LNCaP clone FGC (cell line): Measurements from ENCODE around the gene CPSF4.

Experiments used
- DNase-seq: peaks from one replicate; pipeline ENCODE4 v3.0.0-alpha.2; 2011; ENCODE audit warnings: low read depth
- H3K4me3 ChIP-seq: 2 replicates; pipeline ENCODE4 v1.5.1; 2011; ENCODE audit warnings: mild to moderate bottlenecking, low read depth, low read length, control low read depth
- TF ChIP-seq, protein P1 (sequence below): IDR thresholded peaks from 2 replicates; pipeline ENCODE4 v1.5.1; 2012; ENCODE audit warnings: mild to moderate bottlenecking; ENCODE audit not compliant: control insufficient read depth, insufficient read depth; ENCODE audit errors: extremely low read depth

The CPSF4 gene

DNA sequence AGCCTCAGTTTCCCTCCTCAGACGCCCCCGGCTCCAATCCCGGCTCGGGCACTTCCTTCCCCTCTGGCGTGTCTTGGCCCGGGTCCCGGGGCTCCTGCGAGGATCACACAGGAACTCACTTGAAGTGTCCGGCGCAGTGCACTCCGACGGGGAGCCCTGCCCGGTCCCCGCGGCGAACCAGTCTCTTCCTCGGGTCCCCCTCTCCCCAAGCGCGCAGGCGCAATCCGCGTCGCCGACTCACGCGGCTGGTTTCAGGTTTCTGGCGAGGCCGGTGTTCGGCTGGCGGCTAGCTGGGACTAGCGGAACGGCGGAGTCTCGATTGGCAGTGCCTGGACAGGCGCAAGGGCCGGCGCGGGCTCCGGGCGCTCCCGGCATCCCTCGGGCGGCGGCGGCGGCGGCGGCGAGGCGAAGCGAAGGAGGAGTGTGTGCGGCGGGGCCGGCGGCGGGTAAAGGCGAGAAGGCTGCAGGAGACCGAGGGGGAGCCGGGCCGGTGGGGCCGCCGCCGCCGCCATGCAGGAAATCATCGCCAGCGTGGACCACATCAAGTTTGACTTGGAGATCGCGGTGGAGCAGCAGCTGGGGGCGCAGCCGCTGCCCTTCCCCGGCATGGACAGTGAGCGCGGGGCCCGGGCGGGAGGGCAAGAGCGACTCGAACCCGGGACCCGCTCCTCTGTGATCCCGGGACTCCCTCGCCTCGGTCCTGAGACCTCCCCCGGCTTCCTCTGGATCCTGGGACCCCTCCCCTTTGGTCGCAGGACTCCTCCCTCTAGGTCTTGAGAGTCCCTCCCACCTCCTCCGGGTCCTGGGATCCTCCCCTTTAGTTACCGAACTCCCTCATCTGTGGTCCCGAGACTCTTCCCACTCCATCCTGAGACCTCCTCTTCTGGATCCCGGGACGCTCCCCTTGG lies at the start of gene CPSF4, which contains the start of gene PTCD1:
Gene CPSF4 (plus strand): TSS at position 371 of the 908 bp plus-strand sequence. CDS start 140 bp downstream, at position 511.
Gene PTCD1 (minus strand): TSS at position 226 of the 908 bp plus-strand sequence. CDS start 3,556 bp downstream, outside the sequence.
- peak; percentile 84 for DNase-seq
- TF ChIP-seq, protein P1, sequence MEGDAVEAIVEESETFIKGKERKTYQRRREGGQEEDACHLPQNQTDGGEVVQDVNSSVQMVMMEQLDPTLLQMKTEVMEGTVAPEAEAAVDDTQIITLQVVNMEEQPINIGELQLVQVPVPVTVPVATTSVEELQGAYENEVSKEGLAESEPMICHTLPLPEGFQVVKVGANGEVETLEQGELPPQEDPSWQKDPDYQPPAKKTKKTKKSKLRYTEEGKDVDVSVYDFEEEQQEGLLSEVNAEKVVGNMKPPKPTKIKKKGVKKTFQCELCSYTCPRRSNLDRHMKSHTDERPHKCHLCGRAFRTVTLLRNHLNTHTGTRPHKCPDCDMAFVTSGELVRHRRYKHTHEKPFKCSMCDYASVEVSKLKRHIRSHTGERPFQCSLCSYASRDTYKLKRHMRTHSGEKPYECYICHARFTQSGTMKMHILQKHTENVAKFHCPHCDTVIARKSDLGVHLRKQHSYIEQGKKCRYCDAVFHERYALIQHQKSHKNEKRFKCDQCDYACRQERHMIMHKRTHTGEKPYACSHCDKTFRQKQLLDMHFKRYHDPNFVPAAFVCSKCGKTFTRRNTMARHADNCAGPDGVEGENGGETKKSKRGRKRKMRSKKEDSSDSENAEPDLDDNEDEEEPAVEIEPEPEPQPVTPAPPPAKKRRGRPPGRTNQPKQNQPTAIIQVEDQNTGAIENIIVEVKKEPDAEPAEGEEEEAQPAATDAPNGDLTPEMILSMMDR = no peak
- H3K4me3 ChIP-seq = peak within 1 kb of the TSS; percentile 97

GRCh38 chr7:99389772-99390171 lies 49.0 kb upstream of the CPSF4 start:
- no peak overlapping the region for H3K4me3 ChIP-seq
- TF ChIP-seq, protein P1 = no peak
- no peak for DNase-seq

- no peak overlapping the region for H3K4me3 ChIP-seq
- TF ChIP-seq, protein P1 = no peak
- DNase-seq = no peak
Measured at GRCh38 chr7:99390941-99391602, 47.7 kb upstream of the CPSF4 start.

DNA sequence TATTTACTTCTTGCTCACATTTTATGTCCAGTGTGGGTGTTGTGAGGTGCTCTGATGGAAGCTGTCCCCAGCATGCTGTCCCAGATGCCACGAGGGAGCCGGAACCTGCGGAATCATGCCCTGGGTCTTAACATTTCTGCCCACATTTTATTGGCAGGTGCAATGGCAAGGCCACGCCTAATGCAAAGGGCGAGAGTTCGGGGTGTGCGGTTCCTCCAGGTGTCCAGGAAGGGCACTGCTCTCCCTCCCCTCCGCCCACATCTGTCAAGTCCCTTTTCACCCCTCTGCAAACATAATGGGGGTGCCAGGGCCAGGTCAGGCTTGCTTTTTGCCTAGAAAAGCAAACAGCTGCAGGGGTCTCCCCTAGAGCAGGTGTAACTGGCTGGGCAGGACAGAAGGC lies 46.7 kb upstream of the CPSF4 start:
- DNase-seq = no peak
- peak overlapping the region; percentile 68 for H3K4me3 ChIP-seq

DNA sequence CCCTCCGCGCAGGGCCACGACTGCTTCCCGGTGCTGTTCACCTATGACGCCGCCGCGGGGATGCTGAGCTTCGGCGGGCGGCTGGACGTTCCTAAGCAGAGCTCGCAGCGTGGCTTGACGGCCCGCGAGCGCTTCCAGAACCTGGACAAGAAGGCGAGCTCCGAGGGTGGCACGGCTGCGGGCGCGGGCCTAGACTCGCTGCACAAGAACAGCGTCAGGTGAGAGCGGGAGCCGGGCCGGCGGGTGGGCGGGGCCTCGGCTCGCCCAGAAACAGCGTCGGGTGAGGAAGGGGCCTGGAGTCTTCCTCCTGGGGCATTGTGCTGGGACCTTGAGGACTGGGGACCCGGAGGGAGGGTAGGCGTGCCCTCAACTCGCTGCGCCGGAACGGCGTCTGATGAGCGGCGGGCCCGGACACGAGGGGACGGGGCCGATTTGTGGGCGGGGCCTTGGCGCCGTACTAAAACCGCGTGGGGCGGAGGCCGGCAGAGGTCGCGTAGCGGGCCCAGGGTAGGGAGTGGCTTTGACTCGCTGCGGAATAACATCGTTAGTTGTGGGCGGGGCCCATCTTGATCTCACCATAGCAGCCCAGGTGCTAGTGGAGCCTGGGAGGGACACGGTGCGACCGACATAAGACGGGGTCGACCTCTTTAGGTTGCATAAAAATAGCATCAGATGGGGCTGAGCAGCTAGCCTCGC lies 45.9 kb upstream of the CPSF4 start:
- peak; percentile 75 for DNase-seq
- peak overlapping the region; percentile 68 for H3K4me3 ChIP-seq
- TF ChIP-seq, protein P1 = no peak

More for the DNA sequence above, 46.7 kb upstream of the CPSF4 start:
- TF ChIP-seq, protein P1 = no peak

GRCh38 chr7:99393355-99394187 lies 45.2 kb upstream of the CPSF4 start:
- peak overlapping the region; percentile 68 for H3K4me3 ChIP-seq
- peak; percentile 40 for DNase-seq
- TF ChIP-seq, protein P1 = no peak
